Aorta (tissue), 5 donors: ENCODE results near the gene EP400. TPM values are rescaled to one million over a fixed set of nuclear protein-coding genes. Genes with fewer than 3 reads are reported as not detected.

ENCODE experiments used
- ATAC-seq: fragments of 200-7000 bp; cut with Tn5 transposase; one replicate; pipeline ENCODE4 v1.9.1; 2022; ENCODE audit warnings: moderate library complexity; ENCODE audit not compliant: low FRiP score
- DNase-seq, 2 donors: peaks; one replicate each; pipeline ENCODE4 v3.0.0-alpha.2; 2020
- H3K27ac ChIP-seq, 2 donors: one replicate each; pipeline ENCODE4 v1.5.1; 2013; ENCODE audit warnings: low read length in 2 of 2, mild to moderate bottlenecking in 2 of 2, moderate library complexity in 2 of 2, control low read depth in 1 of 2, inconsistent platforms in 1 of 2, low read depth in 1 of 2
- H3K27me3 ChIP-seq, 2 donors: one replicate each; pipeline ENCODE4 v1.6.1; 2013; ENCODE audit warnings: control low read depth in 1 of 2, low read length in 1 of 2, mild to moderate bottlenecking in 1 of 2, moderate library complexity in 1 of 2; ENCODE audit not compliant: insufficient read depth in 2 of 2, control insufficient read depth in 1 of 2
- H3K36me3 ChIP-seq, 2 donors: one replicate each; pipeline ENCODE4 v1.6.1; 2013; ENCODE audit warnings: control low read depth in 1 of 2, low read length in 1 of 2, mild to moderate bottlenecking in 1 of 2; ENCODE audit not compliant: insufficient read depth in 2 of 2, control insufficient read depth in 1 of 2
- H3K4me1 ChIP-seq, 2 donors: one replicate each; pipeline ENCODE4 v1.6.1; 2013; ENCODE audit warnings: low read length in 2 of 2, control low read depth in 1 of 2, mild to moderate bottlenecking in 1 of 2, moderate library complexity in 1 of 2; ENCODE audit not compliant: insufficient read depth in 2 of 2, control insufficient read depth in 1 of 2
- H3K4me3 ChIP-seq, 2 donors: one replicate each; pipeline ENCODE4 v1.5.1; 2013; ENCODE audit warnings: low read length in 2 of 2, control low read depth in 1 of 2, mild to moderate bottlenecking in 1 of 2
- H3K9me3 ChIP-seq: one replicate; pipeline ENCODE4 v1.6.1; 2013; ENCODE audit warnings: mild to moderate bottlenecking, low read length; ENCODE audit not compliant: control insufficient read depth
- WGBS, 2 donors: extraction: QIAGEN DNeasy Blood & Tissue Kit; methylation state at CpG; one replicate each; pipeline ENCODE4 v1.1.7; 2013; 5-methylcytosine and 5-hydroxymethylcytosine counted together
- intact Hi-C, 2 donors: fragments of 100-400 bp; cut with DNase I; formaldehyde crosslinking; loops; one replicate each; pipeline versions ENCODE4 v1.14.2 to v1.15.0; 2022
- polyA plus RNA-seq, 2 donors: library from polyadenylated mRNA; stranded (reverse); fragments of 200-250 nt; gene quantifications; one replicate each; pipeline ENCODE4 v1.2.3, GENCODE V29; 2013
- total RNA-seq, 2 donors: library from RNA; stranded (reverse); fragmentation: NEBNext Ultra II Directional; extraction: Animal tissue kit (Norgen Biotek cat#: 25700); gene quantifications; one replicate each; pipeline ENCODE4 v1.2.1, GENCODE V29; 2021
- donor health status: healthy with polysubstance abuse.
- donor health status: Bipolar disorder and iron deficiency.
- donor health status: DM: no; HTN: no; CAD: no.
- donor health status: DM: no; HTN: no; CAD: no.
- donor health status: DM: yes; HTN: yes; CAD: no.

EP400 gene
- total and polyA plus RNA-seq, 4 donors = 2.8 to 52.9 (median 28.1) TPM

GRCh38 chr12:132007041-132007440, 57.3 kb downstream of the EP400 start:
- WGBS, 2 donors = 88 to 93% methylated on average over 6 of the region's 6 CpGs
- peaks cover 7 to 9% of the 10 kb centered on the region in 2 donors for H3K36me3 ChIP-seq
- no peaks in the 10 kb centered on the region for H3K4me1 ChIP-seq
- ATAC-seq (no peak), DNase-seq (peak in 1 of 2 donors; percentile 26)
- H3K27me3 ChIP-seq = no peaks in the 10 kb centered on the region
- H3K9me3 ChIP-seq = no peaks in the 10 kb centered on the region
- H3K27ac ChIP-seq = no peak overlapping the region
- intact Hi-C loops = loop anchor here in 1 of 2 donors (10.0 kb wide), 2 partner anchors 402 to 902 kb away; no protein-coding TSS in a partner anchor
- no peak overlapping the region for H3K4me3 ChIP-seq

- no peaks in the 10 kb centered on the region for H3K9me3 ChIP-seq
- intact Hi-C loops = loop anchor here in 1 of 2 donors (10.0 kb wide), 2 partner anchors 405 to 905 kb away; no protein-coding TSS in a partner anchor
- H3K27me3 ChIP-seq = no peaks in the 10 kb centered on the region
- H3K4me1 ChIP-seq = no peaks in the 10 kb centered on the region
- H3K27ac ChIP-seq = no peak overlapping the region
- whole genome bisulfite sequencing, 2 donors = 93 to 95% methylated on average over 5 of the region's 5 CpGs
- peaks cover 6 to 15% of the 10 kb centered on the region in 2 donors for H3K36me3 ChIP-seq
- no peak overlapping the region for H3K4me3 ChIP-seq
- DNase-seq (peak in 1 of 2 donors; percentile 37), ATAC-seq (no peak)
These were observed 59.7 kb downstream of the EP400 start for GRCh38 chr12:132009336-132009859.

- intact Hi-C loops = no loop called here
- 80% methylated on average over 20 of the region's 20 CpGs for WGBS, 2 donors
These were observed 63.3 kb downstream of the EP400 start for GRCh38 chr12:132012919-132013568.

GRCh38 chr12:132014092-132014914, 64.6 kb downstream of the EP400 start:
- Histone ChIP-seq H3K36me3 (peaks cover 0 to 23% of the 10 kb centered on the region in 2 donors), H3K27me3 (no peaks in the 10 kb centered on the region), H3K4me1 (no peaks in the 10 kb centered on the region), H3K4me3 (no peak overlapping the region), H3K9me3 (no peaks in the 10 kb centered on the region), H3K27ac (no peak overlapping the region)
- 89 to 90% methylated on average over 22 of the region's 22 CpGs for WGBS, 2 donors
- peak; percentile 8 for ATAC-seq
- intact Hi-C loops = no loop called here
- DNase-seq = peak in 1 of 2 donors; percentile 72

More at GRCh38 chr12:132012919-132013568, 63.3 kb downstream of the EP400 start:
- Histone ChIP-seq H3K27me3 (no peaks in the 10 kb centered on the region), H3K9me3 (no peaks in the 10 kb centered on the region), H3K36me3 (peaks cover 0 to 20% of the 10 kb centered on the region in 2 donors), H3K4me1 (no peaks in the 10 kb centered on the region), H3K4me3 (no peak overlapping the region), H3K27ac (no peak overlapping the region)
- peak in 1 of 2 donors; percentile 48 for DNase-seq
- ATAC-seq = no peak

- no peak overlapping the region for H3K4me3 ChIP-seq
- intact Hi-C loops = no loop called here
- peaks cover 0 to 23% of the 10 kb centered on the region in 2 donors for H3K36me3 ChIP-seq
- no peak overlapping the region for H3K27ac ChIP-seq
- DNase-seq = no peak
- ATAC-seq = no peak
- no peaks in the 10 kb centered on the region for H3K27me3 ChIP-seq
- 89 to 90% methylated on average over 7 of the region's 7 CpGs for WGBS, 2 donors
- no peaks in the 10 kb centered on the region for H3K9me3 ChIP-seq
- H3K4me1 ChIP-seq = no peaks in the 10 kb centered on the region
These were observed 65.2 kb downstream of the EP400 start for GRCh38 chr12:132014915-132015280.

GRCh38 chr12:132015686-132016430, 66.1 kb downstream of the EP400 start:
- H3K9me3 ChIP-seq = no peaks in the 10 kb centered on the region
- intact Hi-C loops = no loop called here
- no peaks in the 10 kb centered on the region for H3K4me1 ChIP-seq
- 94 to 95% methylated on average over 21 of the region's 21 CpGs for WGBS, 2 donors
- no peak overlapping the region for H3K27ac ChIP-seq
- H3K27me3 ChIP-seq = no peaks in the 10 kb centered on the region
- peaks cover 0 to 23% of the 10 kb centered on the region in 2 donors for H3K36me3 ChIP-seq
- no peak for ATAC-seq
- DNase-seq = peak in 1 of 2 donors; percentile 54
- no peak overlapping the region for H3K4me3 ChIP-seq

GRCh38 chr12:132018193-132018916, 68.6 kb downstream of the EP400 start:
- Histone ChIP-seq H3K9me3 (no peaks in the 10 kb centered on the region), H3K27me3 (no peaks in the 10 kb centered on the region), H3K4me1 (no peaks in the 10 kb centered on the region), H3K36me3 (peaks cover 0 to 17% of the 10 kb centered on the region in 2 donors), H3K27ac (no peak overlapping the region), H3K4me3 (no peak overlapping the region)
- DNase-seq = peak in 1 of 2 donors; percentile 21
- WGBS, 2 donors = 87 to 88% methylated on average over 18 of the region's 18 CpGs
- intact Hi-C loops = no loop called here
- no peak for ATAC-seq

- Histone ChIP-seq H3K27me3 (no peaks in the 10 kb centered on the region), H3K36me3 (peaks cover 3 to 16% of the 10 kb centered on the region in 2 donors), H3K4me3 (no peak overlapping the region), H3K9me3 (no peaks in the 10 kb centered on the region), H3K27ac (no peak overlapping the region), H3K4me1 (no peaks in the 10 kb centered on the region)
- ATAC-seq (no peak), DNase-seq (no peak)
- intact Hi-C loops = no loop called here
- 95 to 96% methylated on average over 18 of the region's 18 CpGs for WGBS, 2 donors
These were observed 70.1 kb downstream of the EP400 start for GRCh38 chr12:132019891-132020290.
